Activated naive CD4-positive, alpha-beta T cell treated with anti-CD3 and anti-CD28 coated beads, Interleukin-2, amount 10 ng/mL, durations not matched to agents 7 days and 5 days (primary cell): ENCODE results near the gene ZNF750.

Experiments
- CTCF ChIA-PET: fragments of 350-600 bp; sonication (Branson Sonifier 250); formaldehyde crosslinking; loops from one replicate; lab custom pipeline; 2021; ENCODE audit warnings: antibody characterized with exemption; lab: Charles Lee
- DNase-seq: peaks from one replicate; pipeline ENCODE4 v3.0.0-alpha.2; 2020
- H3K27ac Mint-ChIP-seq: one replicate; pipeline ENCODE4 v1.8.0; 2021; ENCODE audit warnings: mild to moderate bottlenecking, moderate library complexity, mixed read lengths
- H3K27me3 Mint-ChIP-seq: one replicate; pipeline ENCODE4 v1.8.0; 2021; ENCODE audit warnings: mild to moderate bottlenecking, mixed read lengths
- H3K36me3 Mint-ChIP-seq: one replicate; pipeline ENCODE4 v1.8.0; 2021; ENCODE audit warnings: mixed read lengths
- H3K4me1 Mint-ChIP-seq: one replicate; pipeline ENCODE4 v1.8.0; 2021; ENCODE audit warnings: mixed read lengths
- H3K4me3 Mint-ChIP-seq: one replicate; pipeline ENCODE4 v1.8.0; 2021; ENCODE audit warnings: mild to moderate bottlenecking, moderate library complexity, mixed read lengths
- H3K9me3 Mint-ChIP-seq: one replicate; pipeline ENCODE4 v1.8.0; 2021; ENCODE audit warnings: mixed read lengths

The ZNF750 gene

DNA sequence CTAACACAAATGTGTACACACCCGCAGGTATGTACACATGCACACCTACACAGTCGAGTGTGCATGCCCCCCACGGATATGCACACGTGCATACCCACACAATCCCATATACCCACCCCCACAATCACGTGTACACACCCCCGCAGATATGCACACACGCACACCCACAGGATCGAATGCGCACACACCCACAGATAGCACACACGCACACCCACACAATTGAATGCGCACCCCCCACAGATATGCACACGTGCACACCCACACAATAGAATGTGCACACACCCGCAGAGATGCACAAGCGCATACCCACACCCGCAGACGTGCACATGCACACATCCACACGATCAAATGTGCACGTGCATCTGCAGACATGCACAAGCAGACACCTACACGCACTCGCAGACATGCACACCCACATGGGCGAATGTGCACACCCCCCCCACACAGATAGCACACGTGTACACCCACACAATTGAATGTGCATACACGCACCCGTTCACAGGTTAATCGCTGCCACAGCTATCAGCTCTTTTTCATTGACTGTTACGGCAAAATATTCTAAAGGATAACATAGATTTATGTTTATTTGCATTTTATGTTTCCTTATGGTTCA is 10.8 kb downstream of the ZNF750 start:
- H3K9me3 Mint-ChIP-seq = peaks cover 10% of the 10 kb centered on the region
- H3K27me3 Mint-ChIP-seq = no peaks in the 10 kb centered on the region
- H3K27ac Mint-ChIP-seq = no peak overlapping the region
- H3K36me3 Mint-ChIP-seq = peaks cover 30% of the 10 kb centered on the region
- CTCF ChIA-PET = no interaction called here
- no peak overlapping the region for H3K4me3 Mint-ChIP-seq
- H3K4me1 Mint-ChIP-seq = peaks cover 5% of the 10 kb centered on the region
- no peak for DNase-seq

DNA sequence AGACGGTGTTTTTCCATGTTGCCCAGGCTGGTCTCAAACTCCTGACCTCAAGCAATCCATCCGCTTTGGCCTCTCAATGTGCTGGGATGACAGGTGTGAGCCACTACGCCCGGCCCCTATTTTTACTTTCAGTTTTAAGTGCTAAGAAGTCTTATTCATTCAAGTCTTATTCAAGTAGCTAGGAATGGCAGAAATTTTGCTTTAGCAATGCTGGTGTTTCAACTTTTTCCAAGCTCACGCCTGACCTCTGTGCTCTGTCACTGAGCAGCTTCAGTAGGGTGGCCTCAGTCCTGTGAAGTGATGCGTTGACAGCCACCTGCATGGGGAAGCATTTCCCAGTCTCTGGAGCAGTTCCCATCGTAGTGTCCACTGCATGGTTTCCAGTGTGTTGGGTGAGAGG is 12.9 kb downstream of the ZNF750 start:
- Mint-ChIP-seq H3K9me3 (peaks cover 10% of the 10 kb centered on the region), H3K27ac (peak overlapping the region; percentile 33), H3K36me3 (peaks cover 30% of the 10 kb centered on the region), H3K4me1 (peaks cover 5% of the 10 kb centered on the region), H3K4me3 (no peak overlapping the region), H3K27me3 (no peaks in the 10 kb centered on the region)
- DNase-seq = no peak
- CTCF ChIA-PET = interaction anchor here (1.5 kb wide), 1 partner anchor 10 kb away, joined by 3 read pairs; no protein-coding TSS in a partner anchor

DNA sequence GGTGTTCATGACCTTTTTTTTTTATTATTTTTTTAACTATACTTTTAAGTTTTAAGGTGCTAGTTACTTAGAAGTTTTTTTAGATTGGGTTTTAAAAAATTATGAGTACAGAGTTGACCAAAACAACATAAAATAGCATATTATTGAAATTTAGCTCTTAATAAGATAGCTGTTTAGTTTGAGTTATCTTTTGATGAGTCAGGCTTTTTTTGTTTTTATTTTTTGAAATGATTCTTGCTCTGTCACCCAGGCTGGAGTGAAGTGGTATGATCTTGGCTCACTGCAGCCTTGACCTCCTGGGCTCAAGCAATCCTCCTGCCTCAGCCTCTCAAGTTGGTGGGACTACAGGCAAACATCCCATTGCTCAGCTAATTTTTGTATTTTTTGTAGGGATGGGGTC is 13.6 kb downstream of the ZNF750 start:
- Mint-ChIP-seq H3K27ac (no peak overlapping the region), H3K4me1 (peaks cover 5% of the 10 kb centered on the region), H3K36me3 (peaks cover 32% of the 10 kb centered on the region), H3K9me3 (peaks cover 10% of the 10 kb centered on the region), H3K27me3 (no peaks in the 10 kb centered on the region), H3K4me3 (no peak overlapping the region)
- CTCF ChIA-PET = interaction anchor here (1.5 kb wide), 1 partner anchor 11 kb away, joined by 3 read pairs; no protein-coding TSS in a partner anchor
- DNase-seq = no peak

DNA sequence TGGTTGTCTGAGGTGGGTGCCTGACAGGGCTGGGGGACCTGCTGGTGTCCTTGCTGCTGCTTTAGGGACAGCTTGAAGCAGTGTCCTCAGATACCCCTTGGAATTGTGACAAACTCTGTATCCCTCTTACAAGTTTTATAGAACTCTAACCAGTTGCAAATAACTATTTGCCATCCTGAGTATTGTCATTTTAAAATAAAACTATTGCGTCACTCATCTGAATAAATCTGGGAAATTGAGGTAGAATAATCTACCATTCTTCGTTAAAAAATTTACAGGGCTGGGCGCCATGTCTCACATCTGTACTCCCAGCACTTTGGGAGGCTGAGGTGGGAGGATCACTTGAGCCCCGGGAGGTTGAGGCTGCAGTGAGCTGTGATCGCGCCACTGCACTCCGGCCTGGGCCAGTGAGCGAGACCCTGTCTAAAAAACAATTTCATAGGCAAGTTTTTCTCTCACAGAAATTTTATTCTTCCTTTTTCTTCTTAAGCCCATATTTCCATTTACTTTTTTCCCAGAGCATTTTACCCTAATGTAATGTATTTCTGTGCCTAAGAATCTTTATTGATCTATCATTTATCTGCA is 14.2 kb downstream of the ZNF750 start:
- Mint-ChIP-seq H3K4me1 (peaks cover 5% of the 10 kb centered on the region), H3K9me3 (peaks cover 11% of the 10 kb centered on the region), H3K27me3 (no peaks in the 10 kb centered on the region), H3K36me3 (peaks cover 37% of the 10 kb centered on the region), H3K27ac (no peak overlapping the region), H3K4me3 (no peak overlapping the region)
- CTCF ChIA-PET = no interaction called here
- no peak for DNase-seq

DNA sequence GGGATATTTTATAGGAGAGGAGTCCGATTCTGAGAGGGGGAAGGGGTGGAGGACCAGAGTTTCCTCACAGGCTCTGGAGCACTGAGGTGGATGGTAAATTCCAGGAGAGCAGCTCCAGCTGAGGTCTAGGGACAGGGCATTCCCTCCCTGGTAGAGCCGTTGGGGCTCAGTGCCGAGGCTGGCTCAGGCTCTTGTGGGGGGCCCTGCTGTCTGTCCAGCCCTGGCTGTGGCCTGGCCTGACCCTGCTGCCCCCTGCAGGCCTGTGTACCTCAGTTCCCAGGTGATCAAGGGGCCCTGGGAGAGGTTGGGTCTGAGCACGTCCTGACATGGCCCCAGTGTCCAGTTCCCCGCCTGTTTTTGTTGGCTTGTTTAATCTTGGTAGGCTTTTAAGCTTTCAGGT is 16.8 kb downstream of the ZNF750 start:
- Mint-ChIP-seq H3K27ac (no peak overlapping the region), H3K27me3 (no peaks in the 10 kb centered on the region), H3K9me3 (peaks cover 10% of the 10 kb centered on the region), H3K36me3 (peaks cover 47% of the 10 kb centered on the region), H3K4me1 (peaks cover 5% of the 10 kb centered on the region), H3K4me3 (no peak overlapping the region)
- DNase-seq = no peak
- CTCF ChIA-PET = no interaction called here

DNA sequence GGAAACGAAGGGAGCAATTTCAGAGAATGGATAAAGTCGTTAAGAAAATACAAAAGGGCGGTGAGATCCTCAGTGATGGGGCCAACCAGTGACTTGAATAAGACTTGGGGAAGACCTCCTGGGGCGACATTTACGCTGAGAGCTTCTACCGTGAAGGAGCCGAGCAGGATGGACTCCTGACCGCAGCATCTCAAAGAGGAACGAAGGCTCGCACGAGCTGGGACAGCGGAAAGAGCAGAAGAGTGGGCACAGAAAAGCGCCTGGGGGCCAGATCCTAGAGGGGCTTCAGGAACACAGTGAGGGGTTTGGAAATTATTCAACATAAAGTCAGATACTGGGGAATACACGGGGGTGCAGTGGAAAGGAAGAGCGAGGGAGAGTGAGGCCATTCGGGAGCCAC is 17.5 kb downstream of the ZNF750 start:
- no peaks in the 10 kb centered on the region for H3K27me3 Mint-ChIP-seq
- H3K4me1 Mint-ChIP-seq = peaks cover 5% of the 10 kb centered on the region
- no peak overlapping the region for H3K27ac Mint-ChIP-seq
- CTCF ChIA-PET = no interaction called here
- peaks cover 45% of the 10 kb centered on the region for H3K36me3 Mint-ChIP-seq
- DNase-seq = no peak
- H3K9me3 Mint-ChIP-seq = peaks cover 6% of the 10 kb centered on the region
- no peak overlapping the region for H3K4me3 Mint-ChIP-seq

DNA sequence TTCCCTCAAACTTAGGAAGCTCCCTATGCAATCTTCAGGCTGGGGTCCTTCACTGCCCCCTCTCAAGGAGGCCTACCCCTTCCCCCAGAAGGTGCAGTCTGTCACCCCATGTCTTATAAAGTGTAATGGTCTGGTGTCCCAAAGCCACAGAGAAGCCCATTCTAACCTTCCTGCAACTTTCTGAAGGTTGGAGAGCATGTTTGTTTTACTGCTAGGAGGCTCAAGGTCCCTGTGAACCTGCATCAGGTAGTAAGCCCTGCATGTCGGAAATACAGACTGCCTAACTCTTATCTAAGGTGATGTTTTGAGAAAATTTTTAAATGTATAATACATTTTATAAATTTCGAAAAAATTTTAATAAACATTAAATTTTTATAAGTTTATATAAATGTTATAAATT is 18.3 kb downstream of the ZNF750 start:
- Mint-ChIP-seq H3K36me3 (peaks cover 40% of the 10 kb centered on the region), H3K9me3 (peaks cover 6% of the 10 kb centered on the region), H3K4me1 (peaks cover 3% of the 10 kb centered on the region), H3K27me3 (no peaks in the 10 kb centered on the region), H3K4me3 (no peak overlapping the region), H3K27ac (no peak overlapping the region)
- no peak for DNase-seq
- CTCF ChIA-PET = no interaction called here

DNA sequence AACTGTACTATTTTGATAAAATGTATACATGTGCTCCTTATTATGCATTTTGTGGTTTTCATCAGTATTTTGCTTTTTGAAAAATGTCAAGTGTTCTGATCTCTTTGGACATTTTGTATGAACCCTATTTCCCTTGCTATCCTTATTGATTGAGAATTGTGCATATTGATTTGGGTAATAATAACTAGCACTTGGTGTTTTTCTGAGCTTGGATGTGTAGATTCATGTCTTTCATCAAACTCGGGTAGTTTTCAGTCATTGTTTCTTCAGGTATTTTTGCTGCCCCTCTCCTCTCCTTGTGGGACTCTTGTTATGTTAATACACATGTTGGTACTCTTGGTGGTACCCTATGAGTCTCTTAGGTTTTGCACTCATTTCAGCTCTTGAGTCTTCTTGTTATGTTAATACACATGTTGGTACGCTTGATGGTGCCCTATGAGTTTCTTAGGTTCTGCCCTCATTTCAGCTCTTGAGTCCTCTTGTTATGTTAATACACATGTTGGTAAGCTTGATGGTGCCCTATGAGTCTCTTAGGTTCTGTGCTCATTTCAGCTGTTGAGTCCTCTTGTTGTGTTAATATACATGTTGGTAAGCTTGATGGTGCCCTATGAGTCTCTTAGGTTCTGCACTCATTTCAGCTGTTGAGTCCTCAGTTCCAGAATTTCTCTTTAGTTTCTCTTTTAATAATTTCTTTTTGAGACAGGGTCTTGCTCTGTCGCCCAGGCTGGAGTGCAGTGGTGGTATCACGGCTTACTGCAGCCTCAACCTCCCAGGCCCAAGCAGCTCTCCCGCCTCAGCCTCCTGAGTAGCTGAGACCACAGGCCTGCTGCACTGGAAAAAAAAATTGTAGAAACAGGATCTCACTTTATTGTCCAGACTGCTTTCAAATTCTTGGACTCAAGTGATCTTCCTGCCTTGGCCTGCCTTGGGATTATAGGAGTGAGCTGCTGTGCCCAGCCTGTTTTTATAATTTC is 19.3 kb downstream of the ZNF750 start:
- Mint-ChIP-seq H3K4me3 (no peak overlapping the region), H3K9me3 (peaks cover 6% of the 10 kb centered on the region), H3K4me1 (peaks cover 12% of the 10 kb centered on the region), H3K36me3 (peaks cover 50% of the 10 kb centered on the region), H3K27ac (no peak overlapping the region), H3K27me3 (no peaks in the 10 kb centered on the region)
- CTCF ChIA-PET = no interaction called here
- DNase-seq = no peak

DNA sequence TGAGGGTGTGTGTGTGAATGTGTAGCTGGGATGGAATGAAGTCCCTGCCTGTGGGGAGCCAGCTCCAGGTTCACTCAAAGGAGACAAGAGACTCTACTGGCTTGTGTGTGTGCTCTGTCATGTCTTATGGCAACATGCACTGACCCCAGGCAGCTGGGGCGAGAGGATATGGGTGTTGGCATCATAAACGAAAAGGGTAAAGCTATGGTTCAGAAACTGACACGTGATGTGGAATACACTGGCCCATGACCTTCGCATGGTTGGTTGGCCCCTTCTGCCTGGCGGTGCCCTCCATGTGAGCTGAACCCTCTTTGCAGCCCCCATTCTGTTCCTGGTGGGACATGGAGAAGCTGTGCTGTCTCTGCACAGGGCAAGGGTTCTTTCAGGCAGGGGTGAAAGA is 21.9 kb downstream of the ZNF750 start:
- Mint-ChIP-seq H3K27ac (no peak overlapping the region), H3K4me3 (no peak overlapping the region)
- CTCF ChIA-PET = interaction anchor here (1.3 kb wide), 1 partner anchor 97 kb away, joined by 3 read pairs; no protein-coding TSS in a partner anchor

DNA sequence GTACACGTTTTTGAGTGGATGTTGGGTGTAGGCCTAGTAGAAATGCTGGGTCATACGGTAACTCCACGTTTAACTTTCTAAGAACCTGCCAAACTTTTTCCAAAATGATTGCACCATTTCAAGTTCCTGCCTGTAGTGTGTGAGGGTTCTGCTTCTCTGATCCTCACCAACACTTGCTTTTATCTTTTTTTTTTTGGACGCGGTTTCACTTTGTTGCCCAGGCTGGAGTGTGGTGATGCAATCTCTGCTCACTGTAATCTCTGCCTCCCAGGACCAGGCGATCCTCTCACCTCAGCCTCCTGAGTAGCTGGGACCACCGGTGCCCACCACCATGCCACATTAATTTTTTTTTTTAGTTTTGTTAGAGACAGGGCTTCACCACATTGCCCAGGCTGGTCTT is 23.5 kb downstream of the ZNF750 start:
- peaks cover 64% of the 10 kb centered on the region for H3K36me3 Mint-ChIP-seq
- DNase-seq = no peak
- CTCF ChIA-PET = no interaction called here
- H3K4me1 Mint-ChIP-seq = peaks cover 23% of the 10 kb centered on the region
- no peak overlapping the region for H3K4me3 Mint-ChIP-seq
- no peak overlapping the region for H3K27ac Mint-ChIP-seq
- peaks cover 6% of the 10 kb centered on the region for H3K9me3 Mint-ChIP-seq
- H3K27me3 Mint-ChIP-seq = no peaks in the 10 kb centered on the region

More for the DNA sequence above, 21.9 kb downstream of the ZNF750 start:
- Mint-ChIP-seq H3K4me1 (peaks cover 23% of the 10 kb centered on the region), H3K9me3 (peaks cover 6% of the 10 kb centered on the region), H3K36me3 (peaks cover 68% of the 10 kb centered on the region), H3K27me3 (no peaks in the 10 kb centered on the region)
- DNase-seq = no peak

DNA sequence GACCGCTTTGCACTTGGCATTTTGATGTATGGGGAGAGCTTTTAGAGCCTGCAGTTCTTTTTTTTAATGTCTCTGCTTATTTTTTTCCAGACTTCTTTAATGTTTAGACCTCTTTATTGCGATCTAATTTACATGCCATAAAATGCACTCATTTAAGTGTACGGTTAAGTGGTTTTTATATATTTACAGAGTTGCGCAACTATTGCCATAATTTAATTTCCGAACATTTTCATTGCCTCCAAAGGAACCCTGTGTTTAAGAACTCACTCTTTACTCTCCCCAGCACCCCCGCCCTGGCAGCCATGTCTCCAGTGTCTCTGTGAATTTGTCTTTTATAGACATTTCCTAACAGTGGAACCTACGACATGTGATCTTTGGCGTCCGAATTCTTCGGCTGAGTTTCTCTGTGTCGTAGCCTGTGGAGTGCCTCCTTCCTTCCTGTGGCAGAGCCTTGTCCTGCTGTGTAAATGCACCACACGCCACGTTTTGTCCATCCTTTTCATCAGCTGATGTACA is 24.0 kb downstream of the ZNF750 start:
- H3K27ac Mint-ChIP-seq = no peak overlapping the region
- no peak overlapping the region for H3K4me3 Mint-ChIP-seq
- no peaks in the 10 kb centered on the region for H3K27me3 Mint-ChIP-seq
- H3K4me1 Mint-ChIP-seq = peaks cover 23% of the 10 kb centered on the region
- peaks cover 6% of the 10 kb centered on the region for H3K9me3 Mint-ChIP-seq
- DNase-seq = no peak
- peaks cover 60% of the 10 kb centered on the region for H3K36me3 Mint-ChIP-seq
- CTCF ChIA-PET = no interaction called here

DNA sequence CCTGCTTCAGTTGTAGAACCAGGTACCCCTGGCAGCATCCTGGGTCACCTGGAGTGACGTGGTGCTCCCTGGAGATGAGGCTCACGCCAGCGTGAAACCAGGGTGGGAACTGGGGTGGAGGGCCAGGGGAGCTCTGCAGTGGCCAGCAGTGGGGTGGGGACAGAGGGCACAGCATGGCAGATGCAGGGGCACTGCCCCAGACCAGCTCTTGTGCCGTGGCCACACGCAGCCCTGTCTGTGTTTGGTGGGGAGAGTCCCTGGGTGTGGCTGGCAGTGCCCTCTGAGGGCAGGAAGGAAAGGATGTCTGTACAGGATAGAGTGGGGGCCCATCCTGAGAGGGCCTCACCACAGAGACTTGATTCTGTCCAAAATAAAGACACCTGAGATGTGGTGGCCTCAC is 24.5 kb downstream of the ZNF750 start:
- peaks cover 58% of the 10 kb centered on the region for H3K36me3 Mint-ChIP-seq
- no peaks in the 10 kb centered on the region for H3K27me3 Mint-ChIP-seq
- H3K27ac Mint-ChIP-seq = no peak overlapping the region
- H3K4me3 Mint-ChIP-seq = no peak overlapping the region
- H3K9me3 Mint-ChIP-seq = peaks cover 3% of the 10 kb centered on the region
- peaks cover 23% of the 10 kb centered on the region for H3K4me1 Mint-ChIP-seq
- CTCF ChIA-PET = no interaction called here
- no peak for DNase-seq

DNA sequence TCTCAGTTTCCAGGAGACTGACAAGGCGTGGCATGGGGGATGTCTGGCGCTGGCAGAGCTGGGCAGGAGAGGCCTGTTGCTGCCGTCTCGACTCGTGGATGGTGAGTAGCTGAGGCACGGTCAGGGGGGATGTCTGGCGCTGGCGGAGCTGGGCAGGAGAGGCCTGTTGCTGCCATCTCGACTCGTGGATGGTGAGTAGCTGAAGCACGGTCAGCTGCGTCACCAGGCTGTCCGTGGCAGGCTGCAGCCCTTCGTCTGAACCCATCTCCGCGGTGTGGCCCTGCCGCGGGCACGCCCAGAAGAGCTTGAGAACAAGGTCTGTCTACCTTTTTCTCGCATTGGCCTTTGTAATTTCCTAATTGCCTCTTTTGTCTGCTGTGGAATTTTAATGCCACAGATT is 25.0 kb downstream of the ZNF750 start:
- no peak overlapping the region for H3K27ac Mint-ChIP-seq
- no peak for DNase-seq
- H3K4me1 Mint-ChIP-seq = peaks cover 23% of the 10 kb centered on the region
- no peaks in the 10 kb centered on the region for H3K9me3 Mint-ChIP-seq
- no peaks in the 10 kb centered on the region for H3K27me3 Mint-ChIP-seq
- CTCF ChIA-PET = no interaction called here
- peaks cover 55% of the 10 kb centered on the region for H3K36me3 Mint-ChIP-seq
- no peak overlapping the region for H3K4me3 Mint-ChIP-seq
